Astrocyte (in vitro differentiated cells and primary cell): Measurements from ENCODE around the gene RELN. TPM values are rescaled to one million over a fixed set of nuclear protein-coding genes. Genes with fewer than 3 reads are reported as not detected.

Source experiments
- DNase-seq: peaks from one replicate; pipeline ENCODE4 v3.0.0-alpha.2; 2010; ENCODE audit warnings: low read depth
- FAIRE-seq: peaks from 2 replicates; lab custom pipeline; 2011; peaks lifted over from hg19 to GRCh38; lab: Jason Lieb, UNC
- H2AFZ ChIP-seq: 2 replicates; pipeline ENCODE4 v1.6.0; 2012; ENCODE audit warnings: low read depth, low read length, inconsistent platforms
- H3K27ac ChIP-seq: 2 replicates; pipeline ENCODE4 v1.5.1; 2011; ENCODE audit warnings: low read depth, low read length, inconsistent platforms
- H3K27me3 ChIP-seq: 2 replicates; pipeline ENCODE4 v1.6.0; 2011; ENCODE audit warnings: low read length, inconsistent platforms; ENCODE audit not compliant: insufficient read depth
- H3K36me3 ChIP-seq: 2 replicates; pipeline ENCODE4 v1.5.1; 2011; ENCODE audit warnings: low read length, inconsistent platforms; ENCODE audit not compliant: insufficient read depth
- H3K4me1 ChIP-seq: 2 replicates; pipeline ENCODE4 v1.5.1; 2011; ENCODE audit warnings: low read length, inconsistent platforms; ENCODE audit not compliant: insufficient read depth
- H3K4me2 ChIP-seq: 2 replicates; pipeline ENCODE4 v1.6.0; 2012; ENCODE audit warnings: low read length, inconsistent platforms
- H3K4me3 ChIP-seq: 2 replicates; pipeline ENCODE4 v1.5.1; 2011; ENCODE audit warnings: low read depth, mild to moderate bottlenecking, low read length, inconsistent platforms; ENCODE audit not compliant: insufficient read depth
- H3K79me2 ChIP-seq: 2 replicates; pipeline ENCODE4 v1.6.0; 2012; ENCODE audit warnings: mild to moderate bottlenecking, low read length, inconsistent platforms; ENCODE audit not compliant: insufficient read depth
- H3K9ac ChIP-seq: 2 replicates; pipeline ENCODE4 v1.6.0; 2012; ENCODE audit warnings: mild to moderate bottlenecking, low read length, inconsistent platforms
- H3K9me3 ChIP-seq: 2 replicates; pipeline ENCODE4 v1.5.1; 2012; ENCODE audit warnings: low read depth, mild to moderate bottlenecking, low read length, inconsistent platforms; ENCODE audit not compliant: insufficient read depth
- H4K20me1 ChIP-seq: 2 replicates; pipeline ENCODE4 v1.6.0; 2012; ENCODE audit warnings: low read length, inconsistent platforms; ENCODE audit not compliant: insufficient read depth
- H3K27ac Mint-ChIP-seq: one replicate; pipeline ENCODE4 v1.8.0; 2021; ENCODE audit warnings: mild to moderate bottlenecking, mixed read lengths; ENCODE audit not compliant: unreplicated experiment
- H3K27me3 Mint-ChIP-seq: one replicate; pipeline ENCODE4 v1.8.0; 2021; ENCODE audit warnings: low read depth, mixed read lengths; ENCODE audit not compliant: unreplicated experiment
- H3K36me3 Mint-ChIP-seq: one replicate; pipeline ENCODE4 v1.8.0; 2021; ENCODE audit warnings: low read depth, mixed read lengths; ENCODE audit not compliant: unreplicated experiment
- H3K4me1 Mint-ChIP-seq: one replicate; pipeline ENCODE4 v1.8.0; 2021; ENCODE audit warnings: low read depth, mixed read lengths; ENCODE audit not compliant: unreplicated experiment
- H3K4me3 Mint-ChIP-seq: one replicate; pipeline ENCODE4 v1.8.0; 2021; ENCODE audit warnings: mild to moderate bottlenecking, moderate library complexity, mixed read lengths; ENCODE audit not compliant: unreplicated experiment
- H3K9me3 Mint-ChIP-seq: one replicate; pipeline ENCODE4 v1.8.0; 2021; ENCODE audit warnings: mild to moderate bottlenecking, mixed read lengths; ENCODE audit not compliant: unreplicated experiment
- CTCF ChIP-seq: IDR thresholded peaks from 2 replicates; pipeline ENCODE4 v1.5.1; 2011; ENCODE audit warnings: low read depth, mild to moderate bottlenecking, inconsistent platforms, low read length, moderate library complexity; ENCODE audit not compliant: insufficient read depth
- EZH2 ChIP-seq: IDR thresholded peaks from 2 replicates; pipeline ENCODE4 v1.6.1; 2012; ENCODE audit warnings: mild to moderate bottlenecking, low read length, inconsistent platforms; ENCODE audit not compliant: insufficient read depth
- total RNA-seq: library from RNA; stranded (reverse); gene quantifications from 2 replicates; pipeline ENCODE4 v1.2.1, GENCODE V29; 2021

RELN gene
- total RNA-seq, 1 donor from 2014 or later, result 0.98 TPM

GRCh38 chr7:104032486-104032885, 43.0 kb upstream of the RELN start:
- H3K4me2 ChIP-seq, result no peak overlapping the region
- H3K27me3 Mint-ChIP-seq, result no peaks in the 10 kb centered on the region
- H3K27ac Mint-ChIP-seq, result no peak overlapping the region
- H3K4me1 ChIP-seq, result no peaks in the 10 kb centered on the region
- FAIRE-seq, result no peak
- no peaks in the 10 kb centered on the region for H3K9me3 ChIP-seq
- no peak overlapping the region for H2AFZ ChIP-seq
- no peaks in the 10 kb centered on the region for H3K36me3 Mint-ChIP-seq
- no peak for DNase-seq
- no peaks in the 10 kb centered on the region for H3K79me2 ChIP-seq
- H4K20me1 ChIP-seq, result no peaks in the 10 kb centered on the region
- H3K9me3 Mint-ChIP-seq, result peaks cover 2% of the 10 kb centered on the region
- no peak for TF ChIP-seq CTCF
- TF ChIP-seq EZH2, result no peak
- no peaks in the 10 kb centered on the region for H3K4me1 Mint-ChIP-seq
- no peak overlapping the region for H3K27ac ChIP-seq
- no peaks in the 10 kb centered on the region for H3K36me3 ChIP-seq
- H3K9ac ChIP-seq, result no peak overlapping the region
- no peak overlapping the region for H3K4me3 ChIP-seq
- H3K4me3 Mint-ChIP-seq, result no peak overlapping the region
- H3K27me3 ChIP-seq, result no peaks in the 10 kb centered on the region

GRCh38 chr7:104029765-104030164, 40.3 kb upstream of the RELN start:
- Mint-ChIP-seq H3K27ac (no peak overlapping the region), H3K4me3 (no peak overlapping the region), H3K4me1 (no peaks in the 10 kb centered on the region), H3K36me3 (no peaks in the 10 kb centered on the region), H3K27me3 (peaks cover 2% of the 10 kb centered on the region), H3K9me3 (peaks cover 2% of the 10 kb centered on the region)
- H3K4me2 ChIP-seq, result no peak overlapping the region
- no peak overlapping the region for H3K9ac ChIP-seq
- no peaks in the 10 kb centered on the region for H3K27me3 ChIP-seq
- no peaks in the 10 kb centered on the region for H3K4me1 ChIP-seq
- no peak overlapping the region for H2AFZ ChIP-seq
- no peaks in the 10 kb centered on the region for H3K36me3 ChIP-seq
- no peaks in the 10 kb centered on the region for H3K9me3 ChIP-seq
- no peak overlapping the region for H3K4me3 ChIP-seq
- H3K79me2 ChIP-seq, result no peaks in the 10 kb centered on the region
- DNase-seq, result no peak
- no peaks in the 10 kb centered on the region for H4K20me1 ChIP-seq
- no peak for TF ChIP-seq CTCF
- no peak for TF ChIP-seq EZH2
- no peak overlapping the region for H3K27ac ChIP-seq
- no peak for FAIRE-seq

- Mint-ChIP-seq H3K27ac (no peak overlapping the region), H3K4me1 (no peaks in the 10 kb centered on the region), H3K36me3 (no peaks in the 10 kb centered on the region), H3K27me3 (peaks cover 12% of the 10 kb centered on the region), H3K4me3 (no peak overlapping the region), H3K9me3 (no peaks in the 10 kb centered on the region)
- no peak for FAIRE-seq
- Histone ChIP-seq H3K36me3 (no peaks in the 10 kb centered on the region), H3K27me3 (no peaks in the 10 kb centered on the region), H2AFZ (no peak overlapping the region), H3K4me3 (no peak overlapping the region), H3K4me1 (no peaks in the 10 kb centered on the region), H3K9me3 (no peaks in the 10 kb centered on the region), H3K9ac (no peak overlapping the region), H4K20me1 (no peaks in the 10 kb centered on the region), H3K27ac (no peak overlapping the region), H3K4me2 (no peak overlapping the region), H3K79me2 (no peaks in the 10 kb centered on the region)
- TF ChIP-seq CTCF (no peak), EZH2 (no peak)
- no peak for DNase-seq
Measured at GRCh38 chr7:104024632-104025031, 35.2 kb upstream of the RELN start.
